OCI-LY3 (cell line): ENCODE measurements around the gene KDM5B.

ENCODE experiments used
- CTCF ChIP-seq: fragments of 200-600, 300-600 bp; sonication (generic); IDR thresholded peaks from 2 replicates; pipeline ENCODE4 v1.5.1; 2014; ENCODE audit warnings: antibody characterized with exemption, low read length, low read depth
- EZH2phosphoT487 ChIP-seq: fragments of 200-600 bp; shearing (Covaris generic); IDR thresholded peaks from 2 replicates; pipeline ENCODE4 v1.6.1; 2018; ENCODE audit warnings: antibody characterized with exemption, mixed run types, low read depth

DNA sequence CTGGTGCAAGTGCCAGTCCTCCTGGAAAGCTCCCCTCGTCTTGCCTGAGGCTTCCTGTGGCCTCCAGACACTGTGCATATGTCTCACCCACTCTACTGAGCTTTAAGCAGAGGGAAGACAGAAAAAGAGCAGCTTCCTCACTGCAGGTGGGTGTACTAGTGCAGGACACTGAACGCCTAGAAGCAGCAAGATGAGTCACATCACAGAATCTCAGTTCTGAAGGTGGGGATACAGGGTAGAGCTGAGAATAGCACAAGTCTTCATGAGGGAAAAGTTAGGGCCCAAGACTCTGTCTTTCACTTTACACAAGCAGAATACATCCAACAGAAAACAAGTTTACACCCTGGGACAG, 39.9 kb upstream of the KDM5B start:
- TF ChIP-seq CTCF: no peak
- no peak for TF ChIP-seq EZH2phosphoT487
